H1 (cell line): ENCODE results near the gene SSMEM1. TPM values are rescaled to one million over a fixed set of nuclear protein-coding genes. Genes with fewer than 3 reads are reported as not detected.

Experiments
- BACH1 ChIP-seq: IDR thresholded peaks from 2 replicates; pipeline ENCODE4 v1.6.1; 2012; ENCODE audit warnings: low read length, improper control_type of control experiment
- CHD1 ChIP-seq: IDR thresholded peaks from 2 replicates; pipeline ENCODE4 v1.6.1; 2012; ENCODE audit warnings: low read depth, low read length, improper control_type of control experiment
- FOSL1 ChIP-seq: IDR thresholded peaks from 2 replicates; pipeline ENCODE4 v1.6.1; 2011; ENCODE audit warnings: mild to moderate bottlenecking, low read depth, low read length, moderate library complexity; ENCODE audit not compliant: insufficient read depth
- KDM4A ChIP-seq: IDR thresholded peaks from one replicate; pipeline ENCODE4 v1.7.1; 2012; ENCODE audit warnings: low read depth, mild to moderate bottlenecking, moderate library complexity, low read length, inconsistent platforms; ENCODE audit not compliant: severe bottlenecking
- NRF1 ChIP-seq: IDR thresholded peaks from 2 replicates; pipeline ENCODE4 v1.6.1; 2011; ENCODE audit warnings: mild to moderate bottlenecking, low read depth, low read length, improper control_type of control experiment
- PHF8 ChIP-seq: fragments of 200-600 bp; sonication (generic); conservative IDR thresholded peaks from 2 replicates; pipeline ENCODE4 v1.7.1; 2012; ENCODE audit warnings: low read depth, mild to moderate bottlenecking, inconsistent platforms, low read length, moderate library complexity
- POLR2A ChIP-seq, 2 experiments: IDR thresholded peaks; 1 replicate in 1 of 2; 2 replicates in 1 of 2; pipeline ENCODE4 v1.6.1; 2011; ENCODE audit warnings: low read depth in 2 of 2, low read length in 2 of 2, mild to moderate bottlenecking in 2 of 2; ENCODE audit errors: control extremely low read depth in 1 of 2
- POLR2AphosphoS5 ChIP-seq: IDR thresholded peaks from 2 replicates; pipeline ENCODE4 v1.6.1; 2011; ENCODE audit warnings: low read depth, low read length
- SAP30 ChIP-seq: fragments of 300-600 bp; sonication (generic); IDR thresholded peaks from 2 replicates; pipeline ENCODE4 v1.7.1; 2012; ENCODE audit warnings: low read length, moderate library complexity, mild to moderate bottlenecking, inconsistent platforms; ENCODE audit not compliant: insufficient read depth, insufficient replicate concordance
- SIN3A ChIP-seq, 2 experiments: IDR thresholded peaks in 1 of 2; conservative IDR thresholded peaks in 1 of 2; 2 replicates each; pipeline ENCODE4 v1.6.1; 2011 to 2012; ENCODE audit warnings: low read length in 2 of 2, improper control_type of control experiment in 1 of 2, low read depth in 1 of 2, mild to moderate bottlenecking in 1 of 2
- SP4 ChIP-seq: IDR thresholded peaks from 2 replicates; pipeline ENCODE4 v1.6.1; 2012; ENCODE audit warnings: low read length, inconsistent platforms
- TAF1 ChIP-seq: IDR thresholded peaks from 2 replicates; pipeline ENCODE4 v1.6.1; 2011; ENCODE audit warnings: mild to moderate bottlenecking, low read depth, low read length
- TAF7 ChIP-seq: optimal IDR thresholded peaks from 2 replicates; pipeline ENCODE3; 2011; ENCODE audit warnings: low read depth, mild to moderate bottlenecking, inconsistent platforms, low read length, moderate library complexity, borderline replicate concordance
- TBP ChIP-seq: IDR thresholded peaks from 2 replicates; pipeline ENCODE4 v1.6.1; 2011; ENCODE audit warnings: low read depth, low read length, improper control_type of control experiment
- polyA plus RNA-seq, 7 experiments: library from polyadenylated mRNA; depleted of rRNA in 3 of 7; stranded (reverse) in 5 of 7; unstranded in 2 of 7; fragments of >200 nt in 5 of 7; fragments of 200-250 nt in 2 of 7; gene quantifications; 1 replicate in 5 of 7; 2 replicates in 1 of 7; 4 replicates in 1 of 7; pipeline versions ENCODE4 v1.2.1 to v1.2.3, GENCODE V29; 2011 to 2013; ENCODE audit warnings: missing spikeins in 2 of 7, mixed read lengths in 2 of 7
- total RNA-seq: library from RNA; stranded (reverse); fragmentation: NEBNext Ultra II Directional; extraction: Animal tissue kit (Norgen Biotek cat#: 25700); gene quantifications from 2 replicates; pipeline ENCODE4 v1.2.1, GENCODE V29; 2021
- TF ChIP-seq, protein P1 (sequence below), 3 experiments: IDR thresholded peaks; 1 replicate in 2 of 3; 2 replicates in 1 of 3; pipeline versions ENCODE4 v1.5.1 to v1.6.1; 2011; ENCODE audit warnings: low read length in 3 of 3, mild to moderate bottlenecking in 3 of 3, inconsistent platforms in 2 of 3, low read depth in 1 of 3, moderate library complexity in 1 of 3; ENCODE audit not compliant: insufficient read depth in 1 of 3; ENCODE audit errors: control extremely low read depth in 1 of 3

Gene SSMEM1
- total and polyA plus RNA-seq, 2 of the 8 experiments (the other 6 are each of a cell fraction or from before 2014, with no cell fraction given) = not detected

GRCh38 chr7:130205084-130205947 is 2.3 kb upstream of the SSMEM1 start, which contains the start of gene TMEM209 (continued):
- TF ChIP-seq, protein P1, sequence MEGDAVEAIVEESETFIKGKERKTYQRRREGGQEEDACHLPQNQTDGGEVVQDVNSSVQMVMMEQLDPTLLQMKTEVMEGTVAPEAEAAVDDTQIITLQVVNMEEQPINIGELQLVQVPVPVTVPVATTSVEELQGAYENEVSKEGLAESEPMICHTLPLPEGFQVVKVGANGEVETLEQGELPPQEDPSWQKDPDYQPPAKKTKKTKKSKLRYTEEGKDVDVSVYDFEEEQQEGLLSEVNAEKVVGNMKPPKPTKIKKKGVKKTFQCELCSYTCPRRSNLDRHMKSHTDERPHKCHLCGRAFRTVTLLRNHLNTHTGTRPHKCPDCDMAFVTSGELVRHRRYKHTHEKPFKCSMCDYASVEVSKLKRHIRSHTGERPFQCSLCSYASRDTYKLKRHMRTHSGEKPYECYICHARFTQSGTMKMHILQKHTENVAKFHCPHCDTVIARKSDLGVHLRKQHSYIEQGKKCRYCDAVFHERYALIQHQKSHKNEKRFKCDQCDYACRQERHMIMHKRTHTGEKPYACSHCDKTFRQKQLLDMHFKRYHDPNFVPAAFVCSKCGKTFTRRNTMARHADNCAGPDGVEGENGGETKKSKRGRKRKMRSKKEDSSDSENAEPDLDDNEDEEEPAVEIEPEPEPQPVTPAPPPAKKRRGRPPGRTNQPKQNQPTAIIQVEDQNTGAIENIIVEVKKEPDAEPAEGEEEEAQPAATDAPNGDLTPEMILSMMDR (IDR thresholded peaks at IDR 0.05; ENCODE audit: control extremely low read depth in 1 of 3, insufficient read depth in 1 of 3, low read depth in 1 of 3, low read length in 3 of 3) = no peak
- TF ChIP-seq SAP30 (peak; percentile 34), NRF1 (peak; percentile 94), TBP (peak; percentile 91), POLR2AphosphoS5 (peak; percentile 96), SP4 (no peak), SIN3A (conservative IDR thresholded peaks at IDR 0.05 in 1 of 2, IDR thresholded peaks at IDR 0.05 in 1 of 2; ENCODE audit: low read depth in 1 of 2, low read length in 2 of 2) (peak; percentile 64 to 77; a peak in 2 of 4 replicates), PHF8 (peak; percentile 94), KDM4A (peak; percentile 100), CHD1 (no peak), TAF7 (peak; percentile 89), BACH1 (0 out of 2 replicates have a peak, but pooled peaks have one; percentile 32), POLR2A (IDR thresholded peaks at IDR 0.05; ENCODE audit: control extremely low read depth in 1 of 2, low read depth in 2 of 2, low read length in 2 of 2) (peak; percentile 91 to 98), TAF1 (peak; percentile 97), FOSL1 (no peak)
